GM10847 (cell line): Measurements from ENCODE around the gene HHIP.

Source experiments
- POLR2A ChIP-seq: IDR thresholded peaks from 2 replicates; pipeline ENCODE4 v1.6.1; 2011; ENCODE audit not compliant: insufficient read length; ENCODE audit errors: extremely low read depth

Gene HHIP

GRCh38 chr4:144710526-144710912 is 64.6 kb downstream of the HHIP start:
- TF ChIP-seq POLR2A: no peak

- no peak for TF ChIP-seq POLR2A
Observed at GRCh38 chr4:144711700-144712456, 65.9 kb downstream of the HHIP start.

- no peak for TF ChIP-seq POLR2A
Observed at GRCh38 chr4:144712775-144713174, 66.8 kb downstream of the HHIP start.

GRCh38 chr4:144714166-144714565 is 68.2 kb downstream of the HHIP start:
- no peak for TF ChIP-seq POLR2A

- TF ChIP-seq POLR2A: no peak
Observed at GRCh38 chr4:144715230-144715629, 69.3 kb downstream of the HHIP start.

- no peak for TF ChIP-seq POLR2A
Observed at GRCh38 chr4:144716778-144717177, 70.8 kb downstream of the HHIP start.

GRCh38 chr4:144718958-144719512 is 73.1 kb downstream of the HHIP start:
- no peak for TF ChIP-seq POLR2A

GRCh38 chr4:144720491-144720890 is 74.5 kb downstream of the HHIP start:
- no peak for TF ChIP-seq POLR2A

- TF ChIP-seq POLR2A: no peak
Observed at GRCh38 chr4:144721994-144722393, 76.0 kb downstream of the HHIP start.

GRCh38 chr4:144723471-144723870 is 77.5 kb downstream of the HHIP start:
- no peak for TF ChIP-seq POLR2A

GRCh38 chr4:144729175-144729574 is 83.2 kb downstream of the HHIP start:
- no peak for TF ChIP-seq POLR2A

- TF ChIP-seq POLR2A: no peak
Observed at GRCh38 chr4:144732584-144733428, 86.8 kb downstream of the HHIP start.

- no peak for TF ChIP-seq POLR2A
Observed at GRCh38 chr4:144733566-144733965, 87.6 kb downstream of the HHIP start.

- no peak for TF ChIP-seq POLR2A
Observed at GRCh38 chr4:144734522-144734921, 88.6 kb downstream of the HHIP start.

GRCh38 chr4:144738649-144739048 is 92.7 kb downstream of the HHIP start:
- TF ChIP-seq POLR2A: no peak

GRCh38 chr4:144739511-144740033 is 93.6 kb downstream of the HHIP start:
- TF ChIP-seq POLR2A: no peak
